ENCODE measurements around the gene HOXB9.

- TF ChIP-seq POLR2AphosphoS5 (IDR thresholded peaks at IDR 0.05) (peak; percentile 61), CTCF (IDR thresholded peaks at IDR 0.05) (no peak)
Measured at GRCh38 chr17:48596735-48597527, 29.2 kb downstream of the HOXB9 start.
